Ovary (tissue), 9 donors: ENCODE results near the gene ITSN1. TPM values are rescaled to one million over a fixed set of nuclear protein-coding genes. Genes with fewer than 3 reads are reported as not detected.

Source experiments
- DNase-seq, 5 donors: peaks; one replicate each; pipeline ENCODE4 v3.0.0-alpha.2; 2019 to 2020
- H3K27ac ChIP-seq, 2 donors: fragments of 200-600 bp; one replicate each; pipeline versions ENCODE4 v1.5.1 to v1.8.0; 2019 to 2022
- H3K27me3 ChIP-seq: fragments of 200-600 bp; one replicate; pipeline ENCODE4 v1.8.0; 2022
- H3K36me3 ChIP-seq: fragments of 200-600 bp; sonication (generic); one replicate; pipeline ENCODE4 v1.5.1; 2019
- H3K4me1 ChIP-seq: one replicate; pipeline ENCODE4 v1.8.1; 2013; ENCODE audit warnings: mild to moderate bottlenecking, moderate library complexity; ENCODE audit not compliant: insufficient read depth
- H3K4me3 ChIP-seq: fragments of 200-600 bp; sonication (generic); one replicate; pipeline ENCODE4 v1.5.1; 2017
- H3K9me3 ChIP-seq, 2 donors: fragments of 200-600 bp in 1 of 2; sonication (generic) in 1 of 2; one replicate each; pipeline versions ENCODE4 v1.5.1 to v1.8.1; 2013 to 2019; ENCODE audit warnings: mild to moderate bottlenecking in 1 of 2, moderate library complexity in 1 of 2
- EP300 ChIP-seq: sonication (generic); formaldehyde crosslinking; IDR thresholded peaks from one replicate; pipeline ENCODE4 v1.6.1; 2017; ENCODE audit warnings: antibody characterized with exemption
- POLR2A ChIP-seq: fragments of 450-650 bp; IDR thresholded peaks from one replicate; pipeline ENCODE4 v1.6.1; 2017; ENCODE audit warnings: antibody characterized with exemption, mild to moderate bottlenecking, moderate library complexity
- WGBS, 3 donors: extraction: QIAGEN DNeasy Blood & Tissue Kit in 1 of 3; methylation state at CpG; one replicate each; pipeline versions ENCODE4 v1.1.5 to v1.1.7; 2013 to 2017; 5-methylcytosine and 5-hydroxymethylcytosine counted together
- intact Hi-C, 4 donors: fragments of 100-400 bp; cut with DNase I; formaldehyde crosslinking; loops; one replicate each; pipeline versions ENCODE4 v1.11.0 to v1.15.1; 2022 to 2023
- polyA plus RNA-seq, 2 donors: library from polyadenylated mRNA; stranded (reverse); fragments of 200-250 nt in 1 of 2; fragments of 350-450 nt in 1 of 2; fragmentation: Illumina TruSeq in 1 of 2; extraction: RNeasy Lipid Tissue Mini Kit (QIAGEN cat#74804) in 1 of 2; gene quantifications; one replicate each; pipeline ENCODE4 v1.2.3, GENCODE V29; 2013 to 2014
- total RNA-seq, 7 donors: library from RNA; depleted of rRNA in 2 of 7; stranded (reverse); fragments of >200 nt in 2 of 7; fragmentation: NEBNext Ultra II Directional in 3 of 7; extraction: Animal tissue kit (Norgen Biotek cat#: 25700) in 3 of 7; gene quantifications; one replicate each; pipeline versions ENCODE4 v1.1.0 to v1.2.4, GENCODE V29; 2016 to 2023
- TF ChIP-seq, protein P1 (sequence below), 3 donors: fragments of 450-650 bp in 2 of 3; fragments of 200-600 bp in 1 of 3; IDR thresholded peaks; one replicate each; pipeline versions ENCODE4 v1.5.1 to v1.8.0; 2016 to 2022; ENCODE audit warnings: antibody characterized with exemption in 3 of 3, mild to moderate bottlenecking in 1 of 3
- donor health status: DM: no; HTN: no; CAD: no; lungs with moderate emphysema.
- donor health status: DM: no; HTN: no; CAD: no.
- donor health status: Bipolar disorder and iron deficiency.
- donor health status: DM: yes; HTN: yes; CAD: no.
- donor health status: DM: no; HTN: no; CAD: no.
- donor health status: DM: yes; HTN: yes; CAD: no.

The ITSN1 gene
- total and polyA plus RNA-seq, 9 donors = 22.6 to 61.3 (median 36.4) TPM

- no peak overlapping the region for H3K27ac ChIP-seq
- no peaks in the 10 kb centered on the region for H3K36me3 ChIP-seq
- H3K4me3 ChIP-seq = no peak overlapping the region
- intact Hi-C loops = no loop called here
- WGBS, 3 donors = 88 to 93% (median 89%) methylated on average over 2 of the region's 2 CpGs
- TF ChIP-seq EP300 = no peak
- no peaks in the 10 kb centered on the region for H3K9me3 ChIP-seq
- H3K27me3 ChIP-seq = no peaks in the 10 kb centered on the region
- H3K4me1 ChIP-seq = peaks cover 5% of the 10 kb centered on the region
- DNase-seq = no peak
These were observed 173.9 kb downstream of the ITSN1 start for GRCh38 chr21:33816174-33816573.

DNA sequence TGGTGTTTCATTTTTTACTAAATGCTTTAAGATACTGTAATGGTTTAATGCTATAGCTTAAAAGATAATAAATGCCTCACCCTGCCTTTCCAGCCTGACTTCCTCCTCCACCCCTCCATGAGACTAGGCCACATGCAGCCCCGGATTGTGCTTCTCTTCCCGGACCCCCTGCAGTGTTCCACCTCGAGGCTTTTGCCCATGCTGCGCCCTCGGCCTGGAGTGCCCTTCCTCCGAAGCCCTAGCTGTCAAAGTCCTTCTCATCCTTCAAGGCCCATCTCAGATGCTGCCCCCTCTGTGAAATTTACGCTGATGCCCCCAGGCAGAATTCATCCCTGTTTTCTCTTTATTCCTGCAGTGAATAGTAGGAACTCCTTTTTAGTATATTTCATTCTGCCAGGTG is 174.8 kb downstream of the ITSN1 start:
- peaks cover 5% of the 10 kb centered on the region for H3K4me1 ChIP-seq
- H3K27me3 ChIP-seq = no peaks in the 10 kb centered on the region
- TF ChIP-seq, protein P1, sequence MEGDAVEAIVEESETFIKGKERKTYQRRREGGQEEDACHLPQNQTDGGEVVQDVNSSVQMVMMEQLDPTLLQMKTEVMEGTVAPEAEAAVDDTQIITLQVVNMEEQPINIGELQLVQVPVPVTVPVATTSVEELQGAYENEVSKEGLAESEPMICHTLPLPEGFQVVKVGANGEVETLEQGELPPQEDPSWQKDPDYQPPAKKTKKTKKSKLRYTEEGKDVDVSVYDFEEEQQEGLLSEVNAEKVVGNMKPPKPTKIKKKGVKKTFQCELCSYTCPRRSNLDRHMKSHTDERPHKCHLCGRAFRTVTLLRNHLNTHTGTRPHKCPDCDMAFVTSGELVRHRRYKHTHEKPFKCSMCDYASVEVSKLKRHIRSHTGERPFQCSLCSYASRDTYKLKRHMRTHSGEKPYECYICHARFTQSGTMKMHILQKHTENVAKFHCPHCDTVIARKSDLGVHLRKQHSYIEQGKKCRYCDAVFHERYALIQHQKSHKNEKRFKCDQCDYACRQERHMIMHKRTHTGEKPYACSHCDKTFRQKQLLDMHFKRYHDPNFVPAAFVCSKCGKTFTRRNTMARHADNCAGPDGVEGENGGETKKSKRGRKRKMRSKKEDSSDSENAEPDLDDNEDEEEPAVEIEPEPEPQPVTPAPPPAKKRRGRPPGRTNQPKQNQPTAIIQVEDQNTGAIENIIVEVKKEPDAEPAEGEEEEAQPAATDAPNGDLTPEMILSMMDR (IDR thresholded peaks at IDR 0.05) = no peak
- TF ChIP-seq EP300 = no peak
- TF ChIP-seq POLR2A = no peak
- H3K27ac ChIP-seq = no peak overlapping the region
- no peak overlapping the region for H3K4me3 ChIP-seq
- intact Hi-C loops = no loop called here
- DNase-seq = no peak
- no peaks in the 10 kb centered on the region for H3K36me3 ChIP-seq
- WGBS, 3 donors = 82 to 88% (median 83%) methylated on average over 7 of the region's 7 CpGs
- H3K9me3 ChIP-seq = no peaks in the 10 kb centered on the region

GRCh38 chr21:33817663-33818451 is 175.6 kb downstream of the ITSN1 start:
- Histone ChIP-seq H3K4me3 (no peak overlapping the region), H3K9me3 (no peaks in the 10 kb centered on the region), H3K36me3 (no peaks in the 10 kb centered on the region), H3K27me3 (no peaks in the 10 kb centered on the region), H3K27ac (no peak overlapping the region), H3K4me1 (peaks cover 5% of the 10 kb centered on the region)
- 47 to 59% (median 58%) methylated on average over 6 of the region's 6 CpGs for WGBS, 3 donors
- intact Hi-C loops = no loop called here
- TF ChIP-seq, protein P1 (IDR thresholded peaks at IDR 0.05) = no peak
- TF ChIP-seq EP300 = no peak
- no peak for TF ChIP-seq POLR2A
- DNase-seq = no peak

- no peak for TF ChIP-seq EP300
- TF ChIP-seq, protein P1 (IDR thresholded peaks at IDR 0.05) = no peak
- no peak for TF ChIP-seq POLR2A
- H3K27me3 ChIP-seq = no peaks in the 10 kb centered on the region
- no peak for DNase-seq
- H3K27ac ChIP-seq = no peak overlapping the region
- peaks cover 8% of the 10 kb centered on the region for H3K4me1 ChIP-seq
- intact Hi-C loops = no loop called here
- no peaks in the 10 kb centered on the region for H3K36me3 ChIP-seq
- H3K4me3 ChIP-seq = no peak overlapping the region
- no peaks in the 10 kb centered on the region for H3K9me3 ChIP-seq
These were observed 178.0 kb downstream of the ITSN1 start for GRCh38 chr21:33820230-33820770.

- no peak for DNase-seq
- TF ChIP-seq EP300 (no peak), POLR2A (no peak)
- TF ChIP-seq, protein P1 (IDR thresholded peaks at IDR 0.05) = no peak
- H3K4me1 ChIP-seq = peaks cover 9% of the 10 kb centered on the region
- no peak overlapping the region for H3K4me3 ChIP-seq
- no peaks in the 10 kb centered on the region for H3K36me3 ChIP-seq
- intact Hi-C loops = no loop called here
- H3K27ac ChIP-seq = no peak overlapping the region
- H3K27me3 ChIP-seq = no peaks in the 10 kb centered on the region
- 20 to 43% (median 25%) methylated on average over 2 of the region's 2 CpGs for WGBS, 3 donors
- H3K9me3 ChIP-seq = no peaks in the 10 kb centered on the region
These were observed 178.5 kb downstream of the ITSN1 start for GRCh38 chr21:33820798-33821197.
